GM18909 (cell line): ENCODE results near the gene TIMM10.

Experiments
- ATAC-seq: cut with Tn5 transposase; IDR thresholded peaks from one replicate; pipeline ENCODE4 v1.9.1; 2021; ENCODE audit warnings: mild to moderate bottlenecking; ENCODE audit not compliant: unreplicated experiment, poor library complexity

The TIMM10 gene

GRCh38 chr11:57508341-57509170 is 22.0 kb downstream of the TIMM10 start:
- ATAC-seq: no peak

- ATAC-seq: no peak
Measured at GRCh38 chr11:57506522-57506921, 24.0 kb downstream of the TIMM10 start.

GRCh38 chr11:57504511-57504910 is 26.0 kb downstream of the TIMM10 start:
- no peak for ATAC-seq

GRCh38 chr11:57502870-57503269 is 27.7 kb downstream of the TIMM10 start:
- ATAC-seq: no peak

DNA sequence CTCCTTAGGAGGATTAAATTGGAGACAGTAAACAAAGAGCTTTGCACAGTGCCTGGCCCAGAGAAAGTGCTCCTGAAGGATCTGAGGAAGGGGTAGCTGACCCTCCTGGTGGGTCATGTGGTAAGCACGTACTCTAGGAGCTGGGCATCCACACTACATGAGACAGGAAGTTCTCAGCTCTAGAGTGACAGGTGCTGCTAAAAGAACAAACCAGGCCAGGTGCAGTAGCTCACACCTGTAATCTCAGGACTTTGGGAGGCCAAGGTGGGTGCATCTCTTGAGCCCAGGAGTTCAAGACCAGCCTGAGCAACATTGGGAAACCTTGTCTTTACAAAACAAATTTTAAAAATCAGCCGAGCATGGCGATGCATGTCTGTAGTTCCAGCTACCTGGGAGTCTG is 28.2 kb downstream of the TIMM10 start:
- no peak for ATAC-seq

DNA sequence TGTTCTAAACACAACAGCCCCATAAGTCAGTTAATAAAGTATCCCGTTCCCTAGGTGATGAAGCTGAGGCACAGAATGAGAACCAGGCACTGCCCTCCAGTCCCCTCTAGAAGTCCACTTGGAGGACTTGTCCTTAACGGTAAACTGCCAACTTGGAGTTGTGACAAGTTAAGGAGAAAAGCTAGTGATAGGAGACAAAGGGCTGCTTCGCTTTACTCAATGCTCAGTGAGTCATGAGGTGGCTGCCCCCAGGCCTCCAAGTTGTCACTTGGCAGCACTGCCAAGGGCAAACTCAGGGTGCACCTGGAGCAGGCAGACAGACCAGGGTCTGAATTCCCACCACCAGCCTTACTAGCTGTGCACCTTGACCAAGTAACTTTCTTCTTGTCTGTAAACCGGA is 28.6 kb downstream of the TIMM10 start:
- no peak for ATAC-seq

GRCh38 chr11:57500926-57501325 is 29.6 kb downstream of the TIMM10 start:
- no peak for ATAC-seq

DNA sequence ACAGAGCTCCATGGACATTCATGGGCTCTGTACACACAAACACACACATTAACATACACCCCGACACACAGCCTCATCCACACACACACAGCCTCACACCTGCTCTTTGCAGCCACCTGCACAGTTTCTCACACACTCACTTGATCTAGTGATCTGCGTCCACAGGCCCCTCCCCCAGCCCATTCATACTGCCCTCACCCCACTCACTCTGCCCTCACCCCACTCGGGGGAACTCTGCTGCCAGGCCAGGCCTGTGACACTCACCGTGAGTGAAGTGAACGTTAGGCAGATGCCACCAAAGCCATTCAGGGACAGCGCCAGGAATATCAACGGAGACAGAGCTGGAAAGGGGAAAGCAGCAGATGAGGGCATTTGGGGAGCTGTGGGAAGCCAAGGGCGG is 30.0 kb downstream of the TIMM10 start:
- ATAC-seq: no peak

DNA sequence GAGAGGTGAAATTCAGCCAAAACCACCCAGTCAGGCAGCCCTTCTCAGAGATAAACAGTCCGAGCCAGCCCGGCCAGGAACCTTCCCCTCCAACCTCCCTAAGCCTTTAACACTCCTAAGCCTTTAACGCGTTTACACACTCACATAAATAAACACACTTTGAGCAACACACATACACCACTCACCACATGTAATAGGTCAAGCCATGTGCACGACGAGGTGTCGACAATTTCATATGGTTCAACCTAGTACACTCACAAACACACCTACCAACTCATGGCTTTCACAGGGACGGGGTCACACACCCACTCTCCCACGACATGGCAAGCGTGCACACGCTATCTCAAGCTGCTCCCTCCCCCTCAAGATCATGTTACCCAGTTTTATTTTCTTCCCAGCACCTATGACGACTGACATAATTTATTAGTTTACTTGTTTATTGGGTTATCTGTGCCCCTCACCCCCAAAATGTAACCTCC is 30.5 kb downstream of the TIMM10 start:
- peak; percentile 6 for ATAC-seq

DNA sequence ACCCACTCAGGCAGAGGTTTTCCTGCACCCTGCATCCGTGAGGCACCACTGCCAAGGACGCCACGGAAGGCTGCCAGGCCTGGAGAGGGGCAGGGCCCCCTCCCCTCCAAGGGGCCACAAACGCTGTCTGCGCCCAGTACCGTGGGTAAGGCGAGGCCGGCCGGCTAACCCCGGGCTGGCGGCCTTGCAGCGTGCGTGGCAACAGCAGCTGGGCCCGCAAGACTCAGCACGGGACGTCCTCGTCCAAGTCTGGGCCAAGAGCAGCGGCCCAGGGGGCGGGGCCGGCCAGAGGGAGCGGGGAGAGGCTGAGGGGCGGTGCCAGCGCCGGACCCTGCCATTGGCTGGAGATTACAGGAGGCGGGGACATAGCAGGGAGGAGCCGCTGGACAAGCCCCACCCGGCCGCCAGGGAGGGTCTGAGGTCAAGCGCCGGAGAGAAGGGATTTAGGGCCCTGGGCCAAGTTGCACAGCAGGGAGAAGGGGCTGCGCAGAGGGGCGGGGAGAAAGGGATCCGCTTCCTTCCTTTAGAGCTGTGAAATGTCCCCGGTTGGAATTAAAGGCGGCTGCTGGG is 31.1 kb downstream of the TIMM10 start:
- peak; percentile 100 for ATAC-seq

DNA sequence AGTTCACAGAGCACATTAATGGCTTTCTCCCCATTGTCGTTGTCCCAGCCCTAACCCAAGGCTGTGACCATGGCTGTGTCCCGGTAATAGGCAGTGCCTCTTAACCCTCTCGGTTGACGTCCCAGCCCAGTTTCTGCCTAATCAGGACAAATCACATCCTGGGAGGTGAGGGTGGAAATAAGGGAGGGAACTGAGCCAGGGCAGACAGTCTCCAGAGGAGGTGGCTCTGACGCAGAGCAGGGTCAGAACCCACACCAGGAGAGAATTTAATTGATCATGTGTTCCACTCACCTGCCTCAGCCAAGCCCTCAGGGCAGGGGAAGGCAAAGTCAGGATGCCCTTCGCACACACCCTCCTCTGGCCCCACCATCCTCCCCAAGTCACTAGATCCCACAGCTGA is 32.0 kb downstream of the TIMM10 start:
- ATAC-seq: no peak

DNA sequence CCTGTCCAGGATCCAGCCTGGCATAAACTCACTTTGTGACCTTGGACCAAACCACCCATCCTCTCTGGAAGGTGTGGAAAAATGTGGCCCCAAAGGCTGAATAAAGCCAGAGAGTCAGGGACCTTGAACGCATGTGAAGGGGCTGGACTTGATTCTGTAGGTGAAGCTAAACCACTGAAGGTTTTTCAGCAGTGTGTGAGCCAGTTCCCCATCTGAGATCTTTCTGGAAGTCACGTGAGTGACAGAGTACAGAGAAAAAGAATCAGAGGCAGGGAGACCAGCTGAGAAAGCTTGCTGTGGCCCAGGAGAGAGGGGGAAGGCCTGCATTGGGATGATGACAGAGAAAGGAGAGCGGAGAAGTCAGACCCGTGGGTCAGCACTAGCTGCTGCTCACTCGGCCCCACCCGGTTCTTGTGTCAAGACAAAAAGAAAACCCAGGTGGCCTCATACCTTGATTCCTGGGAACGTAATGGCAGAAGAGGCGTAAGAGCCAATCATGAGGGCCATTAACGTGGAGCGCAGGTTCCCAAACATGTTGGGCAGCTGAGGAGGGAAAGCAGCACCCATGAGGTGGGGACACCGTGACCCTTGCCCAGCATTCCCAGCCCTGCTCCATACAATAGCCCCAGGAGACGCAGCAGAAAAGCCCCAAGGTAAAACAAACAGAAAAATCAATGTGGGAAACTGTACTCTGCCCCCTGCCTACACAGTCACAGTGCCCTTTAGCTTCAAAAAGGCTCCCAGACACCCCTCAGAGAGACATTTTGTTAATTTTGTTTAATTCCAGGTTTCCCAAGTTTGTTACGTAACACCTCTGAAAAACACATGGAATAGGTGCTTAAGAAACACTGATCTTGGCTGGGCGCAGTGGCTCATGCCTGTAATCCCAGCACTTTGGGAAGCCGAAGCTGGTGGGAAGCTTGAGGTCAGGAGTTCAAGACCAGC is 33.0 kb downstream of the TIMM10 start:
- ATAC-seq: no peak

DNA sequence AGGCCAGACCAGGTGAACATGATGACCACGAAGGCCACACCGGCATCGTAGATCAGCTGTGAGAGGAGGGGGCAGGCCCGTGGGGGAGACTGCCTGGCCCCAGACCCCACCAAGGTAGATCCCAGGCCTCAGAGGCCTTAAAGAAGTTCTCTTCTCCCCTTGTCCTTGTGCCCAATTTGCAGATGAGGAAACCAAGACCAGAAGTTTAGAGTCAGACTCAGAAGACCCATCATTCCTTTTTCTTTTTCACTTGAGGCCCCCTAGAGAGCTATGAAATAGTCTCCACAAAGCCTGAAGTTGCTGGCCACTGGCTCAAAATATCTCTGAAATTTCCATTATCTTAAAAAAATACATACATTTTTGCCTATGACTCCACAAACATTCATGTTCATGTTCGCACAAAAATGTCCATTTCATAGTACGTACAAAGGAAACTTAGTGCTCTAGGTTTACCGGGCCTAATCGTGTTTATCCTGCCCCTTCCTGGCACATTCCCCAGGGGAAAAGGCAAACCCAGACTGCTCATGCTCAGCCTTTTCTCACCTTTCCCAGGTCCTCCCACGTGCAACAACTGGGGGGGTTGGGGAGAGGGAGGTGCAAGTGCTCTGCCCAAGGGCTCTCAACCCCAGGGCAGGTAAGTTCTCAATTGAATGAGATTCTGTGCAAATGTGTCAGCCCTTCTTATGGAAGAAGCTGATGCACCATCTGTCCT is 34.3 kb downstream of the TIMM10 start:
- no peak for ATAC-seq

- peak; percentile 76 for ATAC-seq
Measured at GRCh38 chr11:57493507-57494503, 36.7 kb downstream of the TIMM10 start.

DNA sequence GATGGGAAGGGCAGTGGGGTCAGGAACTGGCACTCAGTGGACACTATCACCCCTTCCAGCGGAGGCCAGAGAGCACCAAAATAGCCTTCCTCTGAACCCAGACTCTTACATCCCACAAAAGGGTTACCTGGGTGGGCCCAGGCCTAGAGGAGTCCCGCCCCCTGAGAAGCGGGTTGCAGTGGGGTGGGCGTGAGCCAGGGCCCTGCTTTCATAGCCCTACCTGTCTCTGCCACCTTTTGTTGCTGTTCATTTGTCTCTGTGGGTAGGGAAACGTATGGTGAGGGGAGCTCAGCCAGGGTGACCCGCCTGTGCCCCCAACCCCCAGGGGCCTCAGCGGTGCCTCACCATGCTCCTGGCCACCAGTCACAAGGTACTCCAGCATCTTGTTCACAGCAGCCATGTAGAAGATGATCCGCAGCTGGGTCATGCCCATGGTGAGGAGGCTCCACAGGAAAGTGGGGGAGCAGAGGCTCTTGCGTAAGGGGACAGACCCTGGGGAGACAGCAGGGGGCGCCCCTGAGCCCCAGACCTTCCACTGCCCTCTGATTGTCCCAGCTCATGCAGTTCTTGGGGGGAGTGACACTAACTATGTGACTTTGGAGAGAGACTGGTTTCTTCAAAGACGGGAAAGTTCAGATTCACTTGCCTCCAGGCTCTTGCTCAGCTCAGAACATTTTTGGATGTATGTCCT is 39.0 kb downstream of the TIMM10 start:
- ATAC-seq: peak; percentile 41

GRCh38 chr11:57490456-57491248 is 39.9 kb downstream of the TIMM10 start:
- no peak for ATAC-seq

DNA sequence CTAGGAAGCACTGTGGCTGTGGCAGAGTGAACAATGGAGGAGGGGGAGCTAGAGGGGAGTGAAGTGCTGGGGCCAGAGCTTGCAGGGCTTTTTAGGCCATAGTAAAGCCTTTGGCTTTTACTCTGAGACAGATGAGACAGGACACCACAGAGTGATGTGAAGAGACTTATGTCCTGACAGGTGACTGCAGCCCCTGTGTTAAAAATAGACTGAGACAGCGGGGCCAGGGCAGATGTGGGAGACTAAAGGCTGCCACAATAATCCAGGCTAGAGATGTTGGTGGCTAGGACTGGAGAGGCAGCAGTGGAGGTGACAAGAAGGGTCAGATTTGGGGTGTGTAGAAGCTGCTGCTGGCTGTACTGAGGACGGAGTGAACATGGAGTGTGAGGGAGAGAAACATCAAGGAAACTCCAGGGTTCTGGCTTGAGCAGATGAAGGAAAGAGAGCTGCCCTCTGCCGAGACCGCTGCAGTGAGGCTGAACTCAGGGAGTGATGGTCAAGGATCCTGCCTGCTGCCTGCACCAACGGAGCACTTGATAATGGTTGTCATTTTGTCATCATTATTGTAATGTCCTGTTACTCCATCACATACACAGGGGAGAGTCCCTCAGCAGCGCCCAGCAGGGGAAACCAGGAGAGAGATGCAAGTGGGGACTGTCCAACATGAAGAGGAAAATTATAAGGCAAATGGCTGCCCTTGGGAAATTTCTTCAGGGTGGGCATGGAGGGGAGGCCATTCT is 42.5 kb downstream of the TIMM10 start:
- no peak for ATAC-seq
